SK-N-DZ (cell line): ENCODE measurements around the gene COX6B1.
"Not testable (repeated sequence)": the region's sequence is repeated elsewhere in the genome, so short reads cannot be mapped to it uniquely, and the experiment has no call there.

Experiments used
- DNase-seq: peaks from one replicate; pipeline ENCODE4 v3.0.0-alpha.2; 2015; ENCODE audit warnings: low spot score

COX6B1 gene

GRCh38 chr19:35665157-35665556 is 17.0 kb downstream of the COX6B1 start:
- no peak for DNase-seq

- no peak for DNase-seq
Observed at GRCh38 chr19:35665604-35666003, 17.5 kb downstream of the COX6B1 start.

GRCh38 chr19:35666251-35666913 is 18.3 kb downstream of the COX6B1 start, which contains the start of gene UPK1A:
Gene UPK1A (plus strand): TSS chr19:35666517. CDS start chr19:35666813, 296 bp downstream.
- no peak for DNase-seq

GRCh38 chr19:35669566-35669965 is 21.4 kb downstream of the COX6B1 start:
- DNase-seq, result no peak

- no peak for DNase-seq
Observed at GRCh38 chr19:35669974-35670373, 21.9 kb downstream of the COX6B1 start.

- no peak for DNase-seq
Observed at GRCh38 chr19:35670686-35671085, 22.6 kb downstream of the COX6B1 start.

GRCh38 chr19:35671818-35672217 is 23.7 kb downstream of the COX6B1 start:
- no peak for DNase-seq

GRCh38 chr19:35673121-35673804 is 25.1 kb downstream of the COX6B1 start:
- DNase-seq, result no peak

- no peak for DNase-seq
Observed at GRCh38 chr19:35675589-35676140, 27.5 kb downstream of the COX6B1 start.

- DNase-seq, result no peak
Observed at GRCh38 chr19:35689836-35690235, 41.7 kb downstream of the COX6B1 start.

- DNase-seq, result not testable (repeated sequence)
Observed at GRCh38 chr19:35691106-35691505, 43.0 kb downstream of the COX6B1 start.

- DNase-seq, result no peak
Observed at GRCh38 chr19:35692010-35692409, 43.9 kb downstream of the COX6B1 start.

GRCh38 chr19:35693422-35693821 is 45.3 kb downstream of the COX6B1 start:
- no peak for DNase-seq

GRCh38 chr19:35693835-35694599 is 45.9 kb downstream of the COX6B1 start:
- peak; percentile 85 for DNase-seq

- no peak for DNase-seq
Observed at GRCh38 chr19:35695895-35696422, 47.8 kb downstream of the COX6B1 start.

- DNase-seq, result no peak
Observed at GRCh38 chr19:35696835-35697234, 48.7 kb downstream of the COX6B1 start.

GRCh38 chr19:35702223-35703012 is 54.3 kb downstream of the COX6B1 start:
- DNase-seq, result peak; percentile 98

GRCh38 chr19:35703343-35703742 is 55.2 kb downstream of the COX6B1 start:
- DNase-seq, result no peak

GRCh38 chr19:35704218-35704617 is 56.1 kb downstream of the COX6B1 start, which contains the start of gene ZBTB32:
Gene ZBTB32 (plus strand): TSS chr19:35704558. CDS start chr19:35714627, 10,069 bp downstream.
- DNase-seq, result peak; percentile 46
